NCI-H2196 treated with DMSO at 0.1 percent for 48 hours (cell line): ENCODE measurements around the gene NDC80.
"Not testable (repeated sequence)": the region's sequence is repeated elsewhere in the genome, so short reads cannot be mapped to it uniquely, and the experiment has no call there.

Experiments
- DNase-seq: peaks from one replicate; lab custom pipeline; 2025; ENCODE audit not compliant: unreplicated experiment; lab: John Stamatoyannopoulos, UW

Gene NDC80

DNA sequence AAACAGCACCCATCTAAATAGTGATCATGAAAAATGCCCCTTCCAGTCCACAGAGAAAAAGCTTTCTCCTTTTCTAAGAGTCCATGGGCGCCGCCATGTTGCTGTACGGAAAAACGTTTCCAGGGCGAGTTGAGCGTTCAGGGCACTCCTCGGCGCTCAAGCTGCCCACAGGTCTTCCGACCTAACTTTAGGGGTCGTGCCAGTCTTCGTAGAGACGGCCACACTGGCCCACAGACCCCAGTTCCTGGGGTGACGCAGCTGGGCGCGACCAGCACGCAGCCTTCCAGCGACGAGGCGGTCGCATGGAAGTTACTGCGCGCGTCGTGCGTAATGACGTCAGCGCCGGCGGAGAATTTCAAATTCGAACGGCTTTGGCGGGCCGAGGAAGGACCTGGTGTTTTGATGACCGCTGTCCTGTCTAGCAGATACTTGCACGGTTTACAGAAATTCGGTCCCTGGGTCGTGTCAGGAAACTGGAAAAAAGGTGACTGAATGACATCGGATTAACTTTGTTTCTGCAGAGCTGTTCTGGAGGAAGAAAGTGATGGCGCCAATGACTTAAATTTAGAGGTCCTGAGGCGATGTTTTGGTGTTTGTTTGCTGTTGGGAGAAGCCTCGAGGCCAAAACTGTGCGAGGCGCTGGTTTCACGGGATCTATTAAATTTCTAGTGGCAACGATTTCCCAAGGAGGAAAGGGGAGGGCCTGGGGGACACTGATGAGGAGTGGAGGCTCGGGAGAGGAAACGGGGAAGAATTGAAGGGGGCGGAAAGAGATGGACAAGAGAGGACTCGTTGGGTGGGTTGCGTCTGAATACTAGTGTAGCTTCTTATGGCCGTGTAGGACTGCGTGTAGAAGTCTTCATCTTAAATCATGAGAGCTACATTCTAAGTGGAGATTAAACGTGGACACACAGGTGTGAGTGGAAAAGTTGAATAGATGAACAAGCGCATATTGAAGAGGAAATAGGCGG is at the start of gene NDC80, which contains the start of gene METTL4:
Gene NDC80 (plus strand): TSS at position 358 of the 971 bp plus-strand sequence. CDS start 1,429 bp downstream, outside the sequence.
Gene METTL4 (minus strand): TSS at position 306 of the 971 bp plus-strand sequence. CDS start 4,289 bp downstream, outside the sequence.
- DNase-seq = peak; percentile 87

DNA sequence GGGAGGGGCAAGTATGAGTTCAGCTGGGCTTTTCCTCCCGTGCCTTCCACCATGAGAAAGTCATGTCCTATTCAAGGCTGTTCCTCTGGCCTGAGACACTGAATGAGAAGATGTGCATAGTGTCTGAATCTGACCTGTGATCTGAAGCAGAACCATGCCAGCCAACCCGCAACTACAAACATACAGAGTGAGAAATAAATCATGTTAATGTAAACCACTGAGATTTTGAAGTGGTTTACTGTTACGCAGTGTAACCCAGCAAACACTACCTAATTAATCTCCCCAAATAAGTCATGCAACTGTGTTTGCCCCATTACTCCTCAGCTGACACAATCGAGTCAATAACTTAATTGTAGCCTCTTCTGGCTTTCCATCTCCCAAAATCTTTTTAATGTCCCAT is 49.2 kb upstream of the NDC80 start:
- DNase-seq = no peak

DNA sequence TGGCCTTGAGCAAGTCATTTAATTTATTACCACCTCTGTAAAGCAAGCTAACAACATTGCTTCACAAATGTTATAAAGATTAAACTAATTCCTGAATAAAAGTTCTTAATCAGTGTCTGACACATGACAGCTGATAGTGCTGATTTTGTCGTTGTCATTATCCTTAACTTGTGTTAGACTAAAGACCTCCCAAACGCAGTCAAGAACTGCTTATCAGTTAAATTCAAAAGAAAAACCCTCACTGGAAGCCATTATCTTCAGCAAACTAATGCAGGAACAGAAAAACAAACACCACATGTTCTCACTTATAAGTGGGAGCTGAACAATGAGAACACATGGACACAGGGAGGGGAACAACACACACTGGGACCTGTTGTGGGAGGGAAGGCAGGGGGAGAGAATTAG is 46.6 kb upstream of the NDC80 start:
- not testable (repeated sequence) for DNase-seq

DNA sequence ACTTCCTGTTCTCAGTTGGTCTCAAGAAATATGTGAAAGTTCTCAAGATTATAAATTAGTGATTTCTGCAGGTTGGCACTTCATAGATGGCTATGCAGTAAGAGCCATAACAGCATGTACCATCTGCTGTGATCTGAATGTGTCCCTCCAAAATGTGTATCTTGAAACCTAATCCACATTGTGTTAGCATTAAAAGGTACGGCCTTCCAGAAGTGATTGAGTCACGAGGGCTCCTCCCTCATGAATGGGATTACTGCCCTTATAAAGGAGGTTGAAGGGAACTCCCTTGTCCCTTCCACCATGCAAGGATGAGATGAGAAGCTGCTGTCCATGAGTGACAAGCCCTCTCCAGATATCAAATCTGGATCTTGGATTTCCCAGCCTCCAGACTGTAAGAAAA is 45.0 kb upstream of the NDC80 start:
- DNase-seq = no peak

DNA sequence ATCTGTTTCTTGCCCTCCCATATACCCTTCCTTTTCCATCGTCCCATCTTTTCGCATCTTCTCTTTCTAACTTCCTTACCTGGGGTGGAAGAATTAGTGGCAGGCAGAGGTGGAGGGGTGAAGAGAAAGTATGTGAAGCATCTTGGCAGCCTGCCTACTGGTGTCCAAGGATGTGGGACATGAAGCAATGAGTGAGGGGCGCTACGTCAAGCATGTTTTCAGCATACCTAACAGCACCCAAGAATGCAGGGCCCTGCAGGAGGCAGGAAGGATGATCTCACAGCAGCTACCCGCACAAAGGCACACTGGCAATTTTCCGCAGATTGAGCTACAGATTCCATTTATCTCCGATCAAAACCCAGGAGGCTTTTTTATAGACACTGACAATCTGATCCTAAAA is 42.2 kb upstream of the NDC80 start:
- no peak for DNase-seq

DNA sequence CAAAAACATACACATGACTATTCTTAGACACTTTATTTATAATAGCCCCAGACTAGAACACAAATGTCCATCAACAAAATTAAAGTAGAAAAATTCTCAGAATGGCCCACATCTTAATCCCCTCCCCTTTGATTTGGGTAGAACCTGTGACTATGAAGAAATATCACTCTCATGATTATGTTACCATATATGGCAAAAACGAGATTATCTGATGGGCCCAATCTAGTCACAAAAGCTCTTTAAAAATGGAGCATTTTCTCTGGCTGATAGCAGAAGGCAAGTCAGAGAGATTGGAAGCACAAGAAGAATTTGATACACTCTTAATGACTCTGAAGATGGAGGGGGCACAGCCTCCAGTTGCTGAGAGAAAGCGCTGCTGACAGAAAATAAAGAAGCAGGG is 39.6 kb upstream of the NDC80 start:
- DNase-seq = no peak

DNA sequence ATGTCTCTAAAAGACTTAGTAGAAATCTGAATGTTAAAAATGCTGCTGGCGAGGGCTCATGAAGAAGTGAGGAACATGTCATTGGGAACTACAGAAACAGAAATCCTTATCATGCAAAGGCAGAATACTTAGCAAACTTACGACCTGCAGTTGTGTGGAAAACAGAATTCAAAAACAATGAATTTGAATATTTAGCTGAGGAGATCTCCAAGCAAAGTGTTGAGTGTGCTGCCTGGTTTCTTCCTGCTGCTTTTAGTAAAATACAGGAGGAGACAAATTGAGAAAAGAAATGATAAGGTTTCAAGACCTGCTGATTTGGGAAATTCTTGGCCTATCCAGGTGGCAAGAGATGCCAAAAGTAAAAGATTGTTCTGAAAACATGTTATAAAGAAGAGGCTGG is 38.6 kb upstream of the NDC80 start:
- no peak for DNase-seq

DNA sequence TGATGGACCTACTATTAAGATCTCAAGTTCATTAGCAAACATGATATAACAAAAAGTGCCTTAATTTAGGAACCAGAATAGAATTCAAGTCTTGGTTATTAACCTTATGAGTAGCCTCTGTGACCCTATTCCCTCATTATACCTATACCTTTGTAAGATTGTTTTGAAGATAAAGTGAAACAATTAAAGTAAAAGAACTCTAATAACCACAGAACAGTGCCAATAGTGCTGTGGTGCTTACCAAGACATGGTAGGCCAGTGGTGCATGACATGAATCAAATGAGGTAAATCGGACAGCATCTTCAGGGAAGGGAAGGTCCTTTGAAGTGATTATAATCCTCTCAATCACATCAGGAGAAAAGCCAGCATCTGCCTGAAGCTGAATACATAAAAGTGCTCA is 36.5 kb upstream of the NDC80 start:
- DNase-seq = no peak

DNA sequence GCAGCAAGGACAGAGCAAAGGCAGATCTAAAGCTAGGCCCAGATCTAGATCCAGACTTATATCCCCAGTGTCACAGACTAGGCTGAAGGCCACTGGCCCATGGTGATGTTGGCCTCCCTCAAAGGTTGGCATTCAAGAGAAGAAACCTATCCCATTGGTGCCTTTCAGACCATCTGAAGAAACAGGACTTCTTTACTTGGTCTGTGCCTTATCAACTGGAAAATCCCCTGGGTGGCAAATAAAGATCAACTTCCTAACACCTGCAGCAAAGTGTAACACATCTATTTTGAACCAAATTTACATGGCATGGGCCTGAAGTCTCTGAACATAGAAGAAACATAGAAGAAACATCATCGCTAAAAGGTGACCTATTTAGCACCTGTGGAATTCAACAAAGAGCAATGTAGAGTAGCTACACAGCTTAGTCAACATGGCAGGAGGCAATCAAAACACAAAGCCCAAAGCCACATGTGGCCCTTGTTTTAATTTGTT is 35.9 kb upstream of the NDC80 start:
- DNase-seq = no peak

DNA sequence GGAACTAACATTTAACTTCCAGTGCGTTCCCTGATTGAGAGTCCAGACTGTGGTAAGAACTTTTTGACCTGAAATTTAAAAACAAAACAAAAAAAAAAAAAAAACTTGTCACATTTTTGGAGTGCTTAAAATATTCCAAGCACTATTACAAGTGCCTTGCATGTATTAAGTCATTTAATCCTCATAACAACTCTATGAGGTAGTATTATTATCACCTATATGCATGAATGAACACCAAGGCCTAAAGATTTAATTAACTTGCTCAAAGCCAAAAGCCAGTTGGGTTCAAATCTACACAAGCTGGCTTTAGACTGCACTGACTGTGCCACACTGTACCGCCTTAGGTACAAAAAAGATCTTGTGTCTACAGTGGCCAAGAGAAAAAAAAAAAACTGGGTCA is 35.3 kb upstream of the NDC80 start:
- DNase-seq = no peak

DNA sequence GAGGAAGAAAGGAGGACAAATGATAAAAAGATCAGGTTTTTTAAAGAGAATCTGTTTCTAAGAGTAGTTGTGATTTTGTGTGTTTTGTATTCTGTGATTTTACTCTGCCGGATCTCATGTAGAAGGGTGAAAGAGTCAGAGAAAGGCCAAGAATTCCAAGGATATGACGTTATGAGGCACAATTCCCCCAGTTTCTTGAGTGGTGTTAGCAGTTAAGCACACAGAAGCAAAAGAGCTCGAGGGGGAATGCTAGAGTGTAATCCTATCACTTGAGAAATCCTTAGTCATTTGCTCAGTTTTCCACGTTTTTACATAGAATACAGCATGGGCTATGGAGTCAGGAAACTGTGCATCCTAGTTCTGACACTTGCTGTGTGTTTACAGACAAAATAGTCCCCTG is 34.9 kb upstream of the NDC80 start:
- no peak for DNase-seq

DNA sequence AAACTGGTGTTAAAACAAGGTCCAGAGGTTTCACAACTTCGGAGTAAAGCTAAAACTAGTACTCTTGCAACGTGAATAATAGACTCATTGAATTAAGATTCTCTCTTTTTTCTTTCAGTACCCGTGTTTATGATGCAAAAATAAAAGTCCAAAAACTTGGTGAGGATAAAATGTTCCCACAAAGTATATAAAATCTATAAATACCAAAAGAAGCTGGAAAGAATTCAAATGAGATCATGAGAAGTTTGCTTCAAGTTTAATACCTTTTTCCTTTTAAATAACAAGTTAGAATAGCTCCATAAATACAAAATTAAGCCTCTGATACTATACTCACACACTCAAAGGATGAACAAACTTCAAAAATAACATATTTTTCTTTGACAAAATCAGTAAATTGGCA is 34.1 kb upstream of the NDC80 start:
- DNase-seq = no peak

DNA sequence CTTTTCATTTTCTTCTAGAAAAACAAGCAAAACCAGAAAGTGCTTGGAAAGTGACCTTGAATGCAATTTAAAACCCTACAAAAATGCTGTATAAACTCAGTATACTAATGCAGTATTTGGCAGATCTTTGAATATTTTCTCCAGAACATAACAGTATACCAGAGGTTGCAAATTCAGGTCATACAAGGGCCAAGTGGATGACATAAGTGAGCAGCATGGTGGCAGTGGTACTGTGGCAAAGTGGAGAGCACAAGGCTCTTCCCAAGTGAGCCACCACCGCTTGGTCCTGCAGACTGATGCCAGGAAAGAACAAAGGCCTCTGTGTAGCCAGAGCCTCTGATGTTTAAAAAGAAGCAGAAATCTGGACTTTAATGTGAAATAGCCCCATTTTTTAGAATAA is 33.1 kb upstream of the NDC80 start:
- no peak for DNase-seq

DNA sequence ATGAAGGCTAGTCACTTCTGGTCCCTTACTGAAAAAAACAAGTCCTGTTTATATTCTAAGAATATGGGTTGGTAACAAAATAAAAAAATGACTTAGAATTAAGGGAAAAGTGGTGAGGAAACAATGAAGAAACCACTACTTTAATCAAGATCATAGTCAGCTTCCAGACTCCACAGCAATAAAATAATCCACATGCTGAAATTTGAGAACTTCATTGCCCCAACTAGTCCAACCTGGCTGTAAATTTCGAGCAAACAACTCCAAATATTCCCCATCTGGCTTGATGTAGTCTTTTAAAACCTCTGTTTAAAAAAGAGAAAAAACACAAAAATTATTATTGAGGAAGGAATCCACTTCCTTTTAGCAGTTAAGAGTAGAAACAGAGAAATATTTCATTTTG is 32.5 kb upstream of the NDC80 start:
- no peak for DNase-seq

DNA sequence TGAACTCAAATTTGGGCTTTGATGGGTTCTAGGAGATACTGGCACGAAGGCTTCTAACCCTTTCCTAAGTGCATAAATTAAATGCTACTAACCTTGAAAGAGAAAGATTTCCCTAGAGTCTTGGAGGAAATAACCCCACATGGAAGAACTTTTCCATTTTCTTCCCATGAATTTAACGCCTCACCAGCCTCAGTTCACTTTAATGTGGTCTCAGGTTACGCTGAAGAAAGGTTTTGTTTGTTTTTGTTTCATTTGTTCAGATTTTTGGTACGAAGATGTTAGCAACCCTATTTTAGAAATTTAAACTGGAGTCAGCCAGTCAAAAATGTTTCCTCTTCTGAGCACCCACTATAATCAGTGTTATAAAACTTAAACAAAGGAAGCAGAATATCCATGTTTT is 30.8 kb upstream of the NDC80 start:
- DNase-seq = no peak

DNA sequence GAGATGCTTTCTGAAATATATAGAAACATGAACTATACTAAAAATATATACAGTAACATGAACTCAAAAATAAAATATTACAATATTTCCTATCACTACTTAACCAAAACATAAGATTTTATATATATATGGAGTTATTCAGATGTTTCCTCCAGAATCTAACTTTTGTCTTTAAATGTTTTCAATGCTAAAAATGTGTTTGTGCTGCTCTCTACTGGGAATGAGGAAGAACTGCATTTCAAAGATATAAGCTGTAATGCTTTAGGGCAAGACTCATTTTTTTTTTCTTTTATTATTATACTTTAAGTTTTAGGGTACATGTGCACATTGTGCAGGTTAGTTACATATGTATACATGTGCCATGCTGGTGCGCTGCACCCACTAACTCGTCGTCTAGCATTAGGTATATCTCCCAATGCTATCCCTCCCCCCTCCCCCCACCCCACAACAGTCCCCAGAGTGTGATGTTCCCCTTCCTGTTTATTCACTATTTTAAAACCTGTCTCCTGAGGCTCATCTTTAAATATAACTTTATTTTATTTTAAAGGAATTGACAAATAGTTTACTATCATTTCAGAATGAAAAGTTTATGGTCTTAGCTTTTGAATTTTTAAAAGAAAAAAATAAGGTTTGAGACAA is 29.3 kb upstream of the NDC80 start:
- peak; percentile 40 for DNase-seq

DNA sequence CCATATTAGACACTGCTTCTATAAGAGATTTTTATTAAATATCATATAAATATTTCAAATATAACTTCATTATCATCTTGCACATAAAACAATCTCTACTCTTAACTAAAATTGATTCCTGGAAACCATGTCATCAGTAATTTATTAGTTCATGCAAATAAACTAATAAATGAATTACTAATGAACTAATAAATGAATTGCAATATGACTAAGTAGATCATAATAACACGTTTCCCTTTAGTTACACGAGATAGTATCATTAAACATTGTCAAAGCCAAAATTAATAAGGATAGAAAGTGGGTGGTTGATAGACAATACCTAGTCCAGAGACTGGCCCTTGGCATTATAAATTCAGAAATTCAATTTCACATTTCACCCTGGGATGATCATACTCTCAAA is 26.2 kb upstream of the NDC80 start:
- DNase-seq = no peak

DNA sequence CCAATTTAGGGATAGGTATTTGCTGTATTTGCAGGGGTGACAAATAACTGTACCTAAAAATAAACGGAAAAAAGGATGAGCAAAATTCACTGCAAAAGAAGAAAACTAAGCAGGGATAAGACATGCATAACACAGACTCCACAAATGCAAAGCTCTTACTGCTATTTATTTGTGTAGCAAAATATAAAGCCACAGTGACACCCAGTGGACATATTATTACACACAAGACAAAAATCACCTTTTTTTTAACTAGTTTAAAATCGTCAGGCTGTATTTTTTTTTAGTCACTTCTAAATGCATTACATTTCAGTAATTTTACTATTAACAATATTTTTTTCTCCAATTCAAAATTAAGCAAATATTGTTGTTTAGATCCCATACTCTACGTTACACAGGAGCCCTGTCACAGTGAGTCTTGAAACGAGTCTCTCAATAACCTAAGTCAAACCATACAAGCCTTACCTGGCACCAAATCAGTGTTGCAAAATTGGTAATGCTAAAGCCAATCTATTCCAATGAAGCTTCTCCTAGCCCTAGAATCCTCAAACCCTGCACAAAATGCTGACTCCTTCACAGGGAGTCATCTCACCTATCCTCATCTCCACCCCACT is 23.8 kb upstream of the NDC80 start:
- peak; percentile 26 for DNase-seq

DNA sequence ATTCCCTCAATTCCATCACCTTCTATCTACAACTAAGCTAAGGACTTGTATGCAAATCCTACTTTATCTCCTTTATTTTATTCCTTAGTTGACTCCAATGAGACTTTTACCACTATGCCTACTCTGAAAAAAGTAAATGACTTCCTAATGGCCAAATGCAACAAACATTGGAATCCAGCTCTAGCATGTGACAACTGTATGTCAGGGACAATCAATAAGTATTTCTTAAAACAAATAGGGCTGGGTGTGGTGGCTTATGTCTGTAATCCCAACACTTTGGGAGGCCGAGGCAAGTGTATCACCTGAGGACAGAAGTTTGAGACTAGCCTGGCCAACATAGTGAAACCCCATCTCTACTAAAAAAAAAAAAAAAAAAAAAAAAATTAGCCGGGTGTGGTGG is 21.9 kb upstream of the NDC80 start:
- no peak for DNase-seq

DNA sequence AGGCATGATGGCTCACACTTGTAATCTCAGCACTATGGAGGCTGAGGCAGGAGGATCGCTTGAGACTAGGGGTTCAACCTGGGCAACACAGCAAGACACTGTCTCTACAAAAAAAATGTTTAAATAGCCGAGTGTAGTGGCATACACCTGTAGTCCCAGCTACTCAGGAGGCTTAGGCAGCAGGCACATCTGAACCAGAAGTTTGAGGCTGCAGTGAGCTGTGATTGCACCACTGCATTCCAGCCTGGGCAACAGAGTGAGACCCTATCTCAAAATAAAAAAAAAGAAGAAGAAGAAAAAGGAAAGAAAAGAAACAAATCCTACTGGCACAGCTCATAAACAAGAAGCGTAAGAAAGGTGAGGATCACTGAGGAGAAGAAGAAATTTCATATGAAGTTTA is 19.9 kb upstream of the NDC80 start:
- no peak for DNase-seq

DNA sequence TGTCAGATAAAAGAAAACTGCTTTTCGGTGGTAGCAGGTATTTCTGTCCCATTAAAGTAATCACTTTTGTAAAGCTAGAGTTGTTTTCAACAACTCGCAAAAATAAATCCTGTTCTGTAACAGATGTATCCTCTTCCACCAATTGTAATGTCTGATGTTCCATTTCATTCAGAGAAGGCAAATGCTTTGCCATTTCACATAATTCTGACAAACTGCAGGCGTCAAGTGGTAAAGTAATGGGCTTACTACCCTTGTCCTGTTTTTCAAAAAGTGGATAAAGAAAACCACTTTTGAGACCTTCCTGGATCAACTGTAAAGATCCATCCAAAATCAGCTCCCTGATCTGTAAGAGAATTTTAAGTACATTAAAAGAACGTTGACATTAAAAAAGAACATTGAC is 16.7 kb upstream of the NDC80 start:
- no peak for DNase-seq

DNA sequence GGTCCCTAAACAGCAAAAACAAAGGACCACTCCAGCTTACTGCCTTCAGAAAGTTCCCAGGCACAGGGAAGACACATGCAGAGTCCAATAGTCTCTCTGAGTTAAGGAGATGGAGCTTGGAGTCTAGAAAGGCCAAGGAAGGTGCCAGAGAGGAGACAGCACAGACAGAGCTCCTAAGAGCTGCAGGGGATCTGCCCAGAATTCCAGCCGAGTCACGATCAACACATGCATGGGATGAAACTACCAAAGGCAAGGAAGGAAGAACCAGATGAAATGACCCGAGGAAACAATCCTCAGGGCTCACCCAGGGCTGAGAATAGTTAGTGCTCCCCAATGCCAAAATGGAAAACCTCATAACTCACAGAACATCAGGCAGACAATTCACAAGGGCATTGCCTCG is 15.5 kb upstream of the NDC80 start:
- DNase-seq = no peak
